HL-60/S4 treated with phorbol 12-myristate 13-acetate at 8.2 ng/mL for 4 days and 3 days (cell line): ENCODE measurements around the gene MAF.

Experiments
- in situ Hi-C: fragments of 300-500 bp; cut with MboI; formaldehyde crosslinking; loops from 2 replicates; pipeline ENCODE4 v1.15.0; 2022; ENCODE audit warnings: low sequenced_read_pairs

MAF gene

GRCh38 chr16:79600638-79601091, at the start of gene MAF:
Gene MAF (minus strand): TSS chr16:79600737. CDS start chr16:79599902, 835 bp downstream.
- in situ Hi-C loops, result loop anchor here (25.0 kb wide), 1 partner anchor 888 kb away; no protein-coding TSS in a partner anchor

- in situ Hi-C loops, result no loop called here
These were observed 48.3 kb upstream of the MAF start for GRCh38 chr16:79648826-79649225.

- in situ Hi-C loops, result no loop called here
These were observed 47.0 kb upstream of the MAF start for GRCh38 chr16:79647586-79647985.

GRCh38 chr16:79645701-79646100, 45.2 kb upstream of the MAF start:
- in situ Hi-C loops, result no loop called here

- in situ Hi-C loops, result no loop called here
These were observed 44.6 kb upstream of the MAF start for GRCh38 chr16:79644971-79645667.

GRCh38 chr16:79642652-79643051, 42.1 kb upstream of the MAF start:
- in situ Hi-C loops, result no loop called here

GRCh38 chr16:79640513-79641360, 40.2 kb upstream of the MAF start:
- in situ Hi-C loops, result no loop called here

- in situ Hi-C loops, result no loop called here
These were observed 39.2 kb upstream of the MAF start for GRCh38 chr16:79639576-79640311.

- in situ Hi-C loops, result no loop called here
These were observed 37.8 kb upstream of the MAF start for GRCh38 chr16:79638386-79638785.

- in situ Hi-C loops, result no loop called here
These were observed 35.0 kb upstream of the MAF start for GRCh38 chr16:79635488-79635887.

- in situ Hi-C loops, result no loop called here
These were observed 33.8 kb upstream of the MAF start for GRCh38 chr16:79634298-79634697.

- in situ Hi-C loops, result no loop called here
These were observed 31.8 kb upstream of the MAF start for GRCh38 chr16:79632289-79632688.

GRCh38 chr16:79628988-79629387, 28.5 kb upstream of the MAF start:
- in situ Hi-C loops, result no loop called here

- in situ Hi-C loops, result no loop called here
These were observed 28.0 kb upstream of the MAF start for GRCh38 chr16:79628501-79628975.

- in situ Hi-C loops, result no loop called here
These were observed 26.6 kb upstream of the MAF start for GRCh38 chr16:79627092-79627491.

- in situ Hi-C loops, result no loop called here
These were observed 25.2 kb upstream of the MAF start for GRCh38 chr16:79625738-79626137.

- in situ Hi-C loops, result loop anchor here (25.0 kb wide), 1 partner anchor 912 kb away; no protein-coding TSS in a partner anchor
These were observed 23.3 kb upstream of the MAF start for GRCh38 chr16:79623824-79624223.

- in situ Hi-C loops, result loop anchor here (25.0 kb wide), 1 partner anchor 911 kb away; no protein-coding TSS in a partner anchor
These were observed 22.5 kb upstream of the MAF start for GRCh38 chr16:79623062-79623461.

GRCh38 chr16:79621027-79621426, 20.5 kb upstream of the MAF start:
- in situ Hi-C loops, result loop anchor here (25.0 kb wide), 1 partner anchor 909 kb away; no protein-coding TSS in a partner anchor

GRCh38 chr16:79618692-79619050, 18.1 kb upstream of the MAF start:
- in situ Hi-C loops, result loop anchor here (25.0 kb wide), 1 partner anchor 906 kb away; no protein-coding TSS in a partner anchor
